GM19099 (cell line): Measurements from ENCODE around the gene TEKT5.

Experiments used
- POLR2A ChIP-seq: IDR thresholded peaks from 3 replicates; pipeline ENCODE4 v1.6.1; 2011; ENCODE audit warnings: low read depth; ENCODE audit not compliant: insufficient read length; ENCODE audit errors: extremely low read depth

Gene TEKT5

DNA sequence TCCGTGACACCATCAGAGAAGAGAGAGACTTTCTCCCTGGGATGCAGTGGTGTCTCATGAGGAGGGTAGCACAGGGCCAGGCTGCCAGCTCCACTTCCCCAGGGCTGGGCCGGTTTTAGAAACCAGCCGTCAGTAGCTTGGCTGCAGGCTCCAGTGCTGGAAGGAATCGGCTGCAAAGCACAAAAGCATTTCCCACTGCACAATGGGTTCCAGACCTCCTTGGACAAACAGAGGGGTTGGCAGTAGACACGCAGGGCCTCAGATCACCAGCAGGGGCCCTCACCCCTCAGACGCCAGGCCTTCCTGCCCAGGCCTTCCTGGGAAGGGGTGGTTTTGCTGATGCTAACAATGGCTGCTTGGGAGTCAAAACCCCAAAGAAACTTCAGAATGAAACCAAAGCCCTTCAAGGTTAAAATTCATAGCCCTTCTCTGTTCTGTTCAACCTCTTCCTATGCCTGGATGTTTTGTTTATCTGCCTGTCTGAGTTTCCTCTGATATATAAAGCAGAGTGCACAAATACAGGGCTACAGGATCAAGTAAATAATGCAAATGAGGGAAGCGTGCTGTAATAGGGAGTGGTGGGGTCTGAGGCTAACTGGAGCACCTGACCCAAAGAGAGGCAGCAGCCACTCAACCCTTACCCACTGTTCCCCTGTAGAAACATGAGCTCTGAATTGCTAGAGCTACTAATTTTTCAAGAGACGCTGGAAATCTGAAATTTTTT, 26.2 kb downstream of the TEKT5 start:
- TF ChIP-seq POLR2A: no peak

DNA sequence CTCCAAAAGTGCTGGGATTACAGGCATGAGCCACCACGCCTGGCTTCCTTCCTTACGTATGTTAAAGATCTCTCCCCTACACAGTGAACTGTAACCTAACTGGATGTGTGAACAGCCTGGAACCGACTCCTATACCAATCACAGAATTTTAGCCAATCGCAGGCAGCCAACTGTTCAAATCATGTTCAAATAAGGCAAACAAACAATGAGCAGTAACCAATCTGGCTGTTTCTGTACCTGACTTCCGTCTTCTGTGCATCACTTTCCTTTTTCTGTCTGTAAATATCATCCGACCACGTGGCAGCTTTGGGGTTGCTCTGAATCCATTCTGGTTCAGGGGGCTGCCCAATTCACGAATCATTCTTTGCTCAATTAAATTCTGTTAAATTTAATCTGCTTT, 27.5 kb downstream of the TEKT5 start:
- TF ChIP-seq POLR2A: no peak

DNA sequence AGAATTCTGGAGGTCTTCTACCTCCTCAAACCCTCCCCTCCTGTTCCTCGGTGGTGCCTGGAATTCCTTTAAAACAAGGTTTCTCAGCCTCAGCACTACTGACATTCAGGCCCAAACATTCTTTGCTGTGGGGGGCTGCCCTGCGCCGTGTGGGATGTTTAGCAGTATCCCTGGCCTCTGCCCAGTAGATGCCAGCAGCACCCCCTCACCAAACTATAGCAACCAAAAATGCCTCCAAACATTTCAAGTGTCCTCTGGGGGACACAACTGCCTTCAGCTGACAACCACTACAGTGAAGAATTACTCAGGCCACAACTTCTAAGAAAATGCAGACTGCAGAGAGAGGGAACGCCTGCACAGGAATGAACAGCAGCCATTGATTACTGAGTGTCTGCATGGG, 28.4 kb downstream of the TEKT5 start:
- TF ChIP-seq POLR2A: no peak

DNA sequence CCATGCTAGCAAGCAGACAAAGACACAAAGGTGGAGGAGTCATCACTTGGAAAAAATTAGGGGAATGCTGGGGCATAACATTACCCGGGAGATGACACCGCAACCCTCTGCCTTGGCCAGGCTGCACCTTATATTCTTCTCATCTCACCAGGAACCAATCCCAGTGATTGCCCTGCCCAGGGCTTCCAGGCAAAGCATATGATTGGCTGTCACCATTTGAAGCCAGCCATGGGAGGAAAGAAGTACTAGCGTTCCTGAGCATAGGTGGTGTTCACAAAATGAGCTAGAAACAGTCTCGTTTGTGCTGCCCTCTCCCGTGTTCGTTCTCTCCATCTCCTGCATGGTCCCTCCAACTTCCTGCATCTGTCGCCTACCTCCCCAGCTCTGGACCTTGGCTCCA, 29.6 kb downstream of the TEKT5 start:
- no peak for TF ChIP-seq POLR2A

DNA sequence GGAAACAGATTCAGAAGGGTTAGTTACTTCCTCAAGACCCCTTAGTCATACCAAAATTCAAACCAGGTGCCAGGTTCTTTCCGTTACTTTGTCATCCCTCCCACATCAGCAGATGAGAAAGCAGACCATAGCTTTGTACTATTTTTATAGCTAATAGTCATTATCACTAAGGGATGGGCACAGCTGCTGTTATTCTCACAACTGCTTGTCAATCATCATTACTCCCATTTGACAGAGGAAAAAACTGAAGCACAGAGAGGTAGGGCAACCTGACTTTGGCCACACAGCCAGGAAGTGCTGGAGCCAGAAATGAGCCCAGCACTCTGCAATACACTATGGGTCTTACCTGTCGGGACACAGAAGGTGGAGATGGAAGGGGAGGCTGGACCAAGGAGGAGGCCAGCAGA, 30.0 kb downstream of the TEKT5 start:
- no peak for TF ChIP-seq POLR2A

DNA sequence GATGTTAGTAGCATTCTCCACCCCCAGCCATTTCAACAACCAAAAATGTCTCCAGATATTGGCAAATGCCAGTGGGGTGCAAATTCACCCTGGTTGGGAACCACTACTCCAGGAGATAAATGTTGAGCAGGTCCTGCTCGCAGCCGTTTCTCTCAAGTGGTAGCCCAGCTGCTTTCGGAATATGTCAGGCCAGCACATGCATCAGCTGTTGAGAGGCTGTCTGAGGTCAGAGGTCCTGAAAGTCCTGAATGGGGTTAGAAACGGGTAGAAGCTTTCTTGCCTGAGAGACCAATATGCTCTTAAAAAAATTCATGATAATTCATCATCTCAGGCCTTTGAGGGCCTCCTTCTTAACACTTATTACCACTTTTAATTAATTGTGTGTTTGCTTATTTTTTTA, 31.0 kb downstream of the TEKT5 start:
- TF ChIP-seq POLR2A: no peak

DNA sequence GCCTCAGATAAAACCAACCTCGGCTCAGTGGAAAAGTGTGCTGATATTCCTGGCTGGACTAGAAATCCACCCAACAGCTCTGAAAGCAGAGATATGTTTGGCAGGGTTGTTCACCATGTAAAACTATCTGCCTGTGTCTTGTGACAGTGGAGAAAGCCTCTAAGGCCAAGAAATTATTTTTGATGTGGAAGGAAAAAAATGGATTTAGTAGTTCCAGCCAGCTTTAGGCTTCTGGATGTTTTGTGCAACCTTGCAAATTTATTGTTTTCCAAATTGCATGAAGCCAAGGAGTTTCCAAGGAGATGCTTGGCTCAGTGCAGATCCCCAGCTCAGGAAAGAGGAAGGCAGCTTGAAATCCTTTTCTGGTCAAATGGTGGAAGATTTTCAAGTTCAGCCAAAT, 31.6 kb downstream of the TEKT5 start:
- TF ChIP-seq POLR2A: no peak

DNA sequence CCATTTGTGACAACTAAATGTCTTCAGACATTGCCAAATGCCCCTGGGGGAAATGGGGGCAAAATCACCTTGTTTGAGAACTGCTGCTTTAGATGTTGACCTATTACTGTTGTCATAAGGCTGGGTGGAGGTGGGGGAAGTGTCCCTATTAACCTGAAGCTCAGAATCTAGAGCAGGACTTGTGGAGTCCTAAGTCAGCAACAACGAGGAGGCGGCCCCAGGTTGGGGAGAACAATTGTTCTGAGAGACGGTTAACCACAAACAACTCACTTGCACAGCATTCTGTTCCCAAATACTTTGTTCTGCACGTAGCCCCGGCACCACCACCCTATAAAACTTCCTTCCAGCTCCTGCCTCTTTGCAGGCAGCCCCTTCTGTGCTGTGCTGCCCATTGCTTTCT, 32.5 kb downstream of the TEKT5 start:
- TF ChIP-seq POLR2A: no peak

DNA sequence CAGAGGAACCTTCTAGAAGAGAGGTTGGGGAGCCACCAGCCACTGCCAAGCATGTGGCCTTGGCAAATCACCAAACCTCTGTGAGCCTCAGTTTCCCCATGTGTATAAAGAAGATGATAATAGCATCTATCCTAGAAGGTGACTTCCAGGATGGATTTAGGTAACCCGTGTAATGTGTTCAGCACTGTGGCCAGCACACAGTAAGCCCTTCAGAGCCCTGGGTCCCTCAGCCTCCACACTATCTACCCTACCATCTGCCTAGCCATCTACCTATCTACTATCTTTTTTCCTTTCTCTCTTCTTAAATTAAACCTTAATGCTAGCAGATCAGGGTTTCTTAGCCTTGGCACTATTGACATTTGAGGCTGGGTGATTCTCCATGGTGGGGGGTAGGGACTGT, 33.0 kb downstream of the TEKT5 start:
- TF ChIP-seq POLR2A: no peak

DNA sequence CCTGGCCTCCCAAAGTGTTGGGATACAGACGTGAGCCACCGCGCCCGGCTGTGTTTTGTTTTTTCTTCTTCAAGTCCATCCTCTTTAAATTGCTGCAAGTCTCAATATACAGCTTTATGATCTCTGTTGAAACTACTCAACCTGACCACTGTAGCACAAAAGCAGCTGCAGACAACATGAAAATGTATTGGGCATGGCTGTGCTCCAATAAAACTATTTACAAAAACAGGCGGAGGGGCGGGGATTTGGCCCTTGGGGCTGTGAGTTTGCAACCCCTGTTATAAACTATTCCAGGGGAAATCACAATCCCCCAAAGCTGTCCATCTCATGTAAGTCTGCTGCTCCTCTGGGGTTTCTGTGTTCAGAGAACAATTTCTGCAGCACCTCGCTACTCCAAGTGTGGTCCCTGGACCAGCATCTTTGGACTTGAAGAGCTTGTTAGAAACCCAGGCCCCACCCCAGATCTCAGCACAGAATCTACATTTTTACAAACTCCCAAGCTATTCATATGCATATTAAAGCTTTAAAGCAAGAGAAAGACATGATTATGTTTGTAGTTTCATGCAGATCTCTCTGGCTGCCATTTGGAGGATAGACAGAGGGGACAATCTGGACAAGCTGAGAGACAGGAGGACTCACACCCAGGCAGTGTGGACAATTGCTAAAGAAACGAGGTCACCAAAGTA, 33.6 kb downstream of the TEKT5 start:
- TF ChIP-seq POLR2A: no peak

DNA sequence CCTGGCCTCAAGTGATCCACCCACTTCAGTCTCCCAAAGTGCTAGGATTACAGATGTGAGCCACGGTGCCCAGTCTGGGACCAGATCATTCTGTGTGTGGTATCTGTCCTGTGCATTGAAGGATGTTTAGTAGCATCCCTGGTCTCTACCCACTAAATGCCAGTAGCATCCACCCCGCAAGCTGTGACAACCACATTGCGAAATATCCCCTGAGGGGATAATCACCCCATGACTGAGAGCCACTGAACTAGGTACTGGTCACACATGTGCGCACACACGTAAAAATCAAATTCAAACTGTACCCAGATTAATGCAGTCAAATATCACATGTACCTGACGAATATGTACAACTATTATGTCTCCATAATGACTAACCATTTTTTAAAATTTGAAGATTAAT, 35.8 kb downstream of the TEKT5 start:
- TF ChIP-seq POLR2A: no peak

DNA sequence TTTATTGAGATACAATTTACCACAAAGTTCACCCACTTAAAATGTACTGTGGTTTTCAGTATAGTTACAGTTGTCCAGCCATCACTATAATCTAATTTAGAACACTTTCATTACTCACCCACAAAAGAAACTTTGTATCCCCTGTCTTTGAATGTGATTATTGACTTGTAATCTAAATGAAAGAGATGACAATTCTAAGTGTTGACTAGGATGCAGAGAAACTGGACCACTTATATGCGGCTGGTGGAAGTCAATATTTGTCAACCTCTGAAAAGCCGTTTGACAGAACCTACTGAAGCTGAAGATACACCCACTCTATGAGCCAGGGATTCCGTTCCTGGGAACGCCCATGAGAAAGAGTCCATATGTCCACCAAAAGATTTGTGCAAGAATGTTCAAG, 36.8 kb downstream of the TEKT5 start:
- TF ChIP-seq POLR2A: no peak

DNA sequence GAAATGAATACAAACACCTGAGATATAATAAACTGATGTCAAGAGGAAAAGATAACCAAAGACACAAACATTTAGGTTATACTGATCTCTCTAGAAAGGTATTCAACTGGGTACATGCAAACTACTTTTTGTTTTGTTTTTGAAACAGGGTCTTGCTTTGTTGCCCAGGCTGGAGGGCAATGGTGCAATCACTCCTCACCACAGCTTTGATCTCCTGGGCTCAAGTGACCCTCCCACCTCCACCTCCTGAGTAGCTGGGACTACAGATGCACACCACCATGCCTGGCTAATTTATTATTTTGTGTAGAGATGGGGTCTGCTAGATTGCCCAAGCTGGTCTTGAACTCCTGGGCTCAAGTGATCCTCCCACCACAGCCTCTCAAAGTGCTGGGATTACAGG, 38.1 kb downstream of the TEKT5 start:
- no peak for TF ChIP-seq POLR2A

DNA sequence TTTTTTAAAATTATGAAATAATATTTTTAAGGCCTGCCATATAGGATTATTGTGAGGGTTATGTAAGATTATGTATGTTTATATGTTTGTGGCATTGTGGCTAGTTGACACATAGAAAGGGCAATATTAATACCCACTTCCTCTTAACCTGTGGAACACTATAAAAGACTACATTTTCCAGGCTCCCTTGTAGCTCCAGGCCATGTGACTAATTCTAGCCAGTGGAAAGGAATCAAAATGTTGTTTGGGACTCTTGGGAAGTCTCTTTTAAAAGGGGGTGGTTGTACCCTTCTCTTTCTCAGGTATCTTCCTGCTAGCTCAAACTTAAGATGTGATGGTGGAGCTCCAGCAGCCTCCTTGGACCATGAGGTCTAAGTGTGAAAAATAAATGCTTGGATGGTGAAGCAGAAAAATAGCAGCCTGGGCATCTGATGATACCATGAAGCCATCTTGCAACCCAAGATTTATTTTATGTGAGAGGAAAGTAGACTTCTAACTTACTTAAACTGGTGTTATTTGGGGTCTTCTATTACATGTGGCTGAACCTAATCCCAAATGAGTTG, 39.2 kb downstream of the TEKT5 start:
- TF ChIP-seq POLR2A: no peak

DNA sequence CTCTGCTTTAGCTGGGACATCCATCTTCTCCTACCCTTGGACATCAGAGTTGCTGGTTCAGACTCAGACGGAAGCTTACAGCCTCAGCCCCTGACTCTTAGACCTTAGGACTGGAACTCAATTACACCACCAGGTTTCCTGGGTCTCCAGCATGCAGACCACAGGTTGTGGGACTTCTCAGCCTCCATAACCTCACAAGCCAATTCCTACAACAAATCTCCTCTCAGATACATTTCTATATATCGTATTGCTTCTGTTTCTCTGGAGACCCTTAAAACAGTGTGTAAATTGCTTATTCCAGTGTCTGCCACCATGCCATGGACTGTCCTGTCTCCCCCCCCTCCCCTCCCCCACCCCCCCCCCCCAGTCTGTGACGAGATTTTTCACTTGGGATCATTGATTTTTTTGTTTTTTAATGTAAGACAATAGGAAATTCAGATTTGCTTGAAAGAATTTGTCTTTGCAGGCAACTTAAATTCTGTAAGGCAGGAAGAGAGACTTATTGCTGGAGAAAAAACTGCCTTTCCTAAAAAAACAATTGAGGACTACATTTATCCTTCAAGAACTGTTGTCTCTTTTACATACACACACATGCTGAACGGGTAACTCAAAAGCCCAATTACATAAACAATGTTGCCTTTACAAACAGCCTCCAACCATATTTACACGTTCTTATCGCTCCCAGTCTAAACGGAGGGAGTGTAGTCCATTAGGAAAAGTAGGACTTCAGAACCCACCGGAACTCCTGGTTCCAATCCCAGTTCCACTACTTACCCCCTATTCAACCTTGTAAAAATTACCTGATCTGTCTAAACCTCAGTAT, 39.9 kb downstream of the TEKT5 start:
- TF ChIP-seq POLR2A: no peak

DNA sequence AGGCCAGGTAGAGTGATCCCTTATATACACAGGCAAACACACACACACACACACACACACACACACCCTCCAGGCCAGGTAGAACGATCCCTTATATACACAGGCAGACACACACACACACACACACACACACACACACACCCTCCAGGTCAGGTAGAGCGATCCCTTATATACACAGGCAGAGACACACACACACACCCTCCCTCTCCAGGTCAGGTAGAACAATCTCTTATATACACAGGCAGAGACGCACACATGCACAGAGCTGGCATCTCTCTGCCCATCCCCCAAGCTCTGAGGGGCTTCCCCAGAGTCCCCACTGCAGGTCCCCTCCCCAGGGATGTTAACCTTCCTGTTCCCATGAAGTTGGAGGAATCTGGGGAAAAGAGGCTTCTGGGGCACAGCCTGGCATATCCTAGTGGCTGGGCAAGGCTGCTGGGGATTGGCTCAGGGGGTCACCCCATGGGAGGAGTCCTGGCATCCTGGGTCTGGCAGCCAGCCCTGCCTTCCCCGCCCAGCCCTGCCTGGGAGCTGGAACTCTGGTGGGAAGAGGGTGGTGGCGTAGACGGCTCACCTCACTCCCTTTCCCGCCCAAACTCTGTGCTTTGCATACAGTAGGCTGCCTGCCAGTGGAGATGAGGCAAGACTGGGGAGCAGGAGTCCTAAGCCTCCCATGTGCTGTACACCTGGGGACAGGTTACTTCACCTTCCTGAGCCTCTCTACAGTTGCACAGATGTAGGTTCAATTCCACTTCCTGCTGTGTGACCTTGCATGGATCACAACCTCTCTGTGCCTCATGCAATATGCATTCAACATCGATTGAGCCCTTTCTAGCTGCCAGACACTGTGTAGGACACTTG, 41.8 kb downstream of the TEKT5 start:
- TF ChIP-seq POLR2A: no peak
